ENCODE results near the gene AFF4.
"Not testable (repeated sequence)": the region's sequence is repeated elsewhere in the genome, so short reads cannot be mapped to it uniquely, and the experiment has no call there.

The AFF4 gene

DNA sequence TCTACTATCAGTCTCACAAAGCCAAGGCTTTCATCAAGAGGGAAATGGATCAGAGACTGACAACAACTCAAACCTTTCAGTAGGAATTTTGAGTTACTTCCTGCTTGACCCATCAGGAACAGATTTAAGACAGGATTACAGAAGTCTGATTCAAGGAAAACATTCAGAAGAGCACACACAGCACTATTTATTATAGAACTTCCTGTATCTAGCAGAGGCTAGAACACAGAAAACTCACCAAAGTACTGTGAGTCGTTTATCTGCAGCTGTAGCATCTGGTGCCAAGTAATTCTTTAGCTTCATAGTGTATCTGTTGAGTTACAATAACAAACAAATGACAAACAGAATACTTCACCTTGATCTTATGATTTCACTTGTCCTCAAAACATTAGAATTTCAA, 76.2 kb downstream of the AFF4 start:
- no peak for DNase-seq

DNA sequence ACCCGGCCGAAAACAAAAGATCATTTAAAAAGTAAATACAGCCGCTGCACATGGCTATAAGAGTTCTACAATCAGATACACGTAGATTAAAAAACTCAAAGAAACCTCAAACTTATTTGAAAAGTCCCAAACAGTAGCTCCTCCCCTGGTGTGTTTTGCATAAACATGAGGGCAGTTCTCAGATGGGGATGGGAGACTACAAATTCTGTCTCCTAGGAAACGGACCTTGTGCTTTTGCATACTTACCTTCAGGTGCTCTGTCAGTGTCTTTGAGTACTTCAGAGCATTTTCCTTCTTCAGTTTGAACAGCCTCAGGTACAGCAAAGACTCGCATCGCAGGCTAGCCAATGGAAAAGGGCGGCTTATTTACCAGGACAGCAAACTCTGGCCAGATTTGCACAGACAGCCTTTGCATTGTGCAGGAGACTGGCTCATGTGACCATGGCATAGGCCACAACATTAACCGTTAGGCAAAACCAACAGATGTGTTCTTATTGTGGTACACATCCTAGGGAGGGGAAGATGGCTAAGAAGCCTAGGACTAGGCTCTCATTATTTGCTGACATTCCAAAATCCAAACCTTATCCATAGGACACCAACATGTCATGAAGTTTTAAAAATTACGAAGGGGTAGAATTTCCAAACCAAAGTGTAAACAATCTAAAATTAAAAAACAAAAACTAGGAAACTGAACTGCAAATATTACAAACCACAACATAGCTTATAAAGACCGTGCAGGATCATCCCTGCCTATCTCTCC, 77.2 kb downstream of the AFF4 start:
- no peak for DNase-seq

DNA sequence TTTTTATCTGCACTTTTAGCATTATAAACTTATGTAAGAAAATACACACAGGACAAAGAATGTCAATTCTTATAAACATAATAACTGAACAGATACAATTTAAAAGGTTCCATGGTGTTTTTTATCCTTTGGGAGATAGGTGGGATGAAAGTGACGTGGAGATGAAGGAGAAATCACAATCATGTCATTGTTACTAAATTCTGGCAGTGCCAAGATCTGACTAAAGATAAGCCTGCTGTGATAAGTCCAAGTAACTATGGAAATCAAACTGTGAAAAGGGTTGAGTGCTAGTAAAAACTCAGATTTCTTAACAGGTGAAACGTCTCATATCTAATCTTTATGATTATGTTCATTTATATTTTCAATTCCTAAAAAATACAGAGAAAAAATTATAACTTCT, 78.9 kb downstream of the AFF4 start:
- DNase-seq = no peak

DNA sequence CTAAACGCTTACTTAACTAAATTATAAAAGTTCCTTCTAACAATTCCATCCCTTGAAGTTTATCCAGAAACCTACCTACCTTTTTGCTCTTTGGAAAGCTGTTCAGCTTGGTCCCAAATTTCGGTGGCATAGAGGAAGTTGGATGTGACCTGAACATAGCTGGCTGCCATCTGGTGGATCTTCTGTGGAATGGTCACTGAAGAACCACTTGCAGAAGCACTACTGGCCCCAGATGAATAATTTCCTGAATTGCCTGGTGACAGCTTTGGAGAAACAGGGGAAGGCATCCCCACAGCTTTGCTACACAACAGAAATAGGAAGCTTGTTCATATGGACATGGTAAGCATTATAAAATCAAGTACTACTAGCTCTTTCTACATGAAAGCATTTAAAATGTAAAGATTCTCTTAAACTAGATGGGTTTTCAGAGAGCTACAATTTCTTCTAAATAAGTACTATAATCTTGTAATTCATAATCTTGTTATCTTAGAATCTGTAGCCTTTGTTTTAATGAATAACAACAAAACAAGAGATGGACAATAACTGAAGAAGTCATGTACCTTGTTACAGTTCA, 80.1 kb downstream of the AFF4 start:
- DNase-seq = no peak

DNA sequence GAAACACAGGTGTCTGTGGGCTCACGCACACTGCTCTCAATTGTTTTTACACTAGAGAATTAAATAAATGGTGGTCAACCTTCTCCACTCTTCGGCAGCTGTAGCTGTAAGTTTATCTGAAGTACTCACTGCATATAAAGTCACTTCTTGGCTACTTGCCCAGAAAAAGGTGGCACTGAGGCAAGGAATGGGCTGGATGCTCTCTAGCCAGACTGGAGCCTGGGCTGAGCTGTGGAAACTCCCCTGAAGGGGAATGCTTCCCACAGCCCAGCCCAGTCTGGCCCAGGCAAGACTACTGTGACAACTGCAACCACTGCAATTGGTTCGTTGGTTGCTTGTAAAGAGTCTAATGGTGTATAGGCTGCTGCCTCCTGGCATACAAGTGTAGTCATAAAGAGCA, 85.5 kb downstream of the AFF4 start:
- no peak for DNase-seq

DNA sequence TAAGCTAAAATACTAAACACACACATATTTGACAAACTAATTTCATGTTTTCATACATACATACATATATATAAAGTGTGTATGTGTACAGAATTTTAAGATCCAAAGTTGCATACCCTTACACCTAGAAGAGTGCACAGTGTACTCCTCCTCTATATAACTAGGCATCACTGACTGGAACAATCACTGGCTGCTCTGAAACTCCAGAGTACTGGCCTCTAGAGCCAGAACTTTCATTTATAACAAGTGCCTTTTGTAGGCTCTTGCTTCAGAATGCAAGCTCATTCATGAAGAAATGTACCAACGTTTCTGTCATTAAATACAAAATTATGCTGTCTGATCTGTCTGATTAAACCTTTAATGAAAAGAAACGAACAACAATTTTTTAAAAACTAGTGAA, 86.0 kb downstream of the AFF4 start:
- DNase-seq = no peak

DNA sequence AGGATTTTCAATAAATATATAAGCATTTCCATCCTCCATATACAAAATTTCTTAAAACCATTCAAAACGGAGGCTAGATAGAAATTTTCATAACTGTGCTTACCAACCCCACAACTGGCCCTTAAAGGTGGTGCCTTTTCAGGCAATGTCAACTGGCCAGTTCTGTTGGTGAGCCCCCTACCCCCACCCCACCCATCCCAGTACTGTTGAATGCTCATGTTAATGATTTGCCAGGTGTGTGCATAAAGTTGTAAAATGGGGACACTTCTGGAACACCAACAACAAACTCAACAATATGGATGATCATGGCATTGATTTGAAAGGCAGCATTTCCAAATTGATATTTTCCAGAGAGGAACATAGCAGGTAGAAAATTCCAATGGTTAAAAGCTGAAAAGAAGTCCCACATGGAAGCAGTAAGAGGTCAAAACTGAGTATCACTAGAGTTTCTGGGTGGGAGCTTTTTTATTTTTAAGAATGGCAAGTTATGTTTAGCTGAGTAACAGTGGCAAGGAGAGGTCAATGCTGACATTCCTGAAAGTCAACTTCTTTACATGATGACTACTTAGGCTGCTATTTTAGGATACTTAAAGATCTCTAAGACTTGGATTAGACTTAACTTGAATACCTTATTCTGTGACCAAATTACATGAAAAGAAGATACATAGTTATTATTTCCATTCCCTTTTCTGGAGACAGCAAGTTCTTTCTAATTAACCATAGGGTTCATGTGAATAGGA, 87.2 kb downstream of the AFF4 start:
- no peak for DNase-seq

DNA sequence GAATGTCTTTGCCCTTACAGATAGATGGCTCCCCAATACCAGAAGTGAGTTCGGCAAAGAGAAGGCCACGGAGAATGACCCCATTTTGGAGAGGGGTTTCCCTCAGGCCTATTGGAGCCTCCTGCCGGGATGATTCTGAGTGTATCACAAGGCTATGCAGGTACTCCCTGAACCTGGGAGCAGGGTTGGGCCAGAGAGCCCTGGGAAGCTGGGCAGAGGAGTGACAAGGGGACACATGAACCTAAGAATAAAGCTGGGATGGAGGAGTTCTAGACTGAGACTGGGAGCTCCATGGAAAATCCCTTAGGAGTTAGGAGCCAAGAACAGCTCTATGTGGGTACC, 89.5 kb downstream of the AFF4 start:
- DNase-seq = no peak

DNA sequence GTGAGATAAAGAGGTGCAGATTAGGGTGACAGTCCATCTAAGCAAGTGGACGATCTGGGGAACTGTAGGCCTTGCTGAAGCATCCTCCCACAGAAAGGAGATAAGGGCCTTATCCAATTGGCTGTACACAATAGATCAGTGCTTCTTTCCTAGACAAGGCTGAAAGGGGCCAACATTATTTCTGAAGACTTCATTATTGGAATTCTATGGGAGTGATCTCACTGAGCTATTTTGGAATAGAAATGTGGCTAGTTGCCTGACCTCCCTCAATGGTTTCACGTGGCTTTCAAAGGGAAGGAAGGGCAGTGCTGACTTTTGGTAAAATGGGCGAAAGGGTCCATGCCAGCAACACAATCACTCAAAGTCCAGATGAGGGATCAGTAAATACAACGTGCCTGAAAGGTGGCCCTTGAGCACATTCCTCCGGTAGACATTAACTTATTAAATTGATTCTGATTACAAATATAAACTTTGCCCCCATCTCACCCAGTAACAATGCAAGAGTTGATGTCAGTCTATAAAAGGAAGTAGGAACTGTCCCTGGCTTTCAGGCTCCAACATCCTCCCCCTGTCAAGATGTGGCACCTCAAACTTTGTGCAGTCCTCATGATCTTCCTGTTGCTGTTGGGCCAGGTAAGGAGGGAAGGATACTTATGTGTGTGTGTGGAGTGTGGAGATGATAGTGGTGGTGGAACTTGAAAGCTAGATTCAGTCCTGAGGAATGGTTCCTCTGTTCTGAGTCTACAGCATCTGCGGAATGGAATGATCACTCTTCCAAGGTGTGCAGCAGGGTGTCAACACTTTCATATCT, 90.1 kb downstream of the AFF4 start, which contains the start of gene LEAP2:
Gene LEAP2, plus strand, starts transcription at position 550 of the 811 bp plus-strand sequence. Its CDS starts 27 bp downstream, at position 577.
- no peak for DNase-seq

DNA sequence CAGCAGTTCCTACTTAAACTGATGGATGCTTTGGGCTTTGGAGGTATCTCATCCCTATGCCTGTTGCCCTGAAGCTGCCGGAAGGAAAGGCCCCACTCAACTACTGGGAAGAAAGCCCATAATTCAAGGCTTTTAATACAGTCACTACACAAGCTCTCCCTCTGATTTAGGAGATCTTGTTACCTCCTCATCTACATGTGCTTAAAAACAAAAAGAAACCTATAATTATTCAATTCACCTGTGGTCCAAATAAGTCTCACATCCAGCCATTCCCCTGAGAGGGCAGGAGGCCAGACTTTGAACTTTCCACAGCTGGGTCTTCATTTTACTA, 90.7 kb downstream of the AFF4 start:
- DNase-seq = no peak

DNA sequence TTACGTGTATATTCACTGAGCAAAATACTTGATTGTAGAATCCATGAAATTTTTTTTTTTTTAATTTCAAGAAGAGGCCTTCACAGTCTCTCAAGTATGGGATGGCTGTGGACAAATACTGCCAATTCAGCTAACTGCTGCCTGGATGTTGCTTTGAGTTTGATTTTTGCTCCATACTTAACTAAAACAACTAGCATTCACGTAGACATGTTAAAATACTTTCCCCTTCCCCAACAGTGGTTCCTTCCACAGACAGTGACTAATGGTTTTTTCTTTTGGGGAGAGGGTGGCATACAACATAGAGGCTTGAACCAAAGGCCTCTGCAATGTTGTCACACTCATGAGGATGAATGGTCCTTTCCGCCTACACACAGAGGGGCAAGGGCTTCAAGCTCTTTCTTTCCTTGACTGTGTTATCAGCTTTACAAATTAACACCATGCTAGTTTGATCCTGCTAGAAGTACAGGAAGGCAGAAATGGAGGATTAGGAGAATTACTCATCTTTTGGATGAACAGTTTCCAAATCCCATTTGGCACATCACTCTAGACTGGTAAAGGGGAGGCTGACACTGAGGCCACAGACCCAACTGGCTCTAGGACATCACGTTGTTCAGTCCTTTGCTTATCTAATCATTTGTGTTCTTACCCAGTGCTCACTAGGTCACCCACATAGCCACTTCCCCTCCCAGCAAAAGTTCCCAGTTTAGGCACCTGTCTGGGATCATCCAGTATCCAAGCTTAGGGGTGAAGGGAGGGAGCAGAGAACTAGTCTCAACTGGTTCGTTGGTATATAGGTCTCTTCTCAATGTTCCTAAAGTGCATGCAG, 91.8 kb downstream of the AFF4 start:
- DNase-seq = no peak

DNA sequence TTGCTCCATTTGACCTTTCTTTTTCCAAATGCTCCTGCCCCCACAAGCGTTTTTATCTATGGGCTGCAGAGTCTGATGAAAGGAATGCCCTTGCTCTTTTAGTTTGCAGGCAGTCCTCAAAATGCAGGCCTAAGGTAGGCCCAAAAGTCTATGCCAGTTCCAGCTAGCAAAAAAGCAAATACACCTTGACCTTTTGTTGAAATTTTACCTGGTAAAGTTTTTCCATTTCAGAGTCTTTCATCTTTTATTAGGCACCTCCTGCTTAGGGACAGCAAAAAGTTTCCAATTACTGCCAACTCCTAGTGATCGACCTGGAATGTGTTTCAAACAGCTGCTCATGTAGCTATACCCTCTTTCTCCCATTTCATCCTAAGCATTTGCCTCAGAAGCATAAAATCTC, 92.6 kb downstream of the AFF4 start:
- no peak for DNase-seq

DNA sequence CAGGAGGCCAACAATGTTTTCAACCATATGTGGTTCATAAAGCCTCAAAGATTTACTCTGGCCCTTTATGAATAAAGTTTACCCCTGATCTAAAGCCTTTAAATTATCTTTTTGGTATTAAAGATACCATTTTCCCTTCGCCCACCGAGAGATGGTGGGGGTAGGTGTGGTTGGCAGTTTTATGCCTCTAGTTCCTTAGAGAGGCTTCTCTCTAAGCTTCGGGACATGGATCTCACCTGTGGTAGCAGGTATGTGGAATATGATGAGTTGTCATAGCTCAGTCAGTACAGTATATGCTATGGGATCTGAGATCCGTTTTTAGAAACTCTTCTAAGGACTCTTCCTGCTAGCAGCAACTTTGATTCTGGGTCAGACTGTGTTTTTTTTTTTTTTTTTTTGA, 94.7 kb downstream of the AFF4 start:
- DNase-seq = no peak

DNA sequence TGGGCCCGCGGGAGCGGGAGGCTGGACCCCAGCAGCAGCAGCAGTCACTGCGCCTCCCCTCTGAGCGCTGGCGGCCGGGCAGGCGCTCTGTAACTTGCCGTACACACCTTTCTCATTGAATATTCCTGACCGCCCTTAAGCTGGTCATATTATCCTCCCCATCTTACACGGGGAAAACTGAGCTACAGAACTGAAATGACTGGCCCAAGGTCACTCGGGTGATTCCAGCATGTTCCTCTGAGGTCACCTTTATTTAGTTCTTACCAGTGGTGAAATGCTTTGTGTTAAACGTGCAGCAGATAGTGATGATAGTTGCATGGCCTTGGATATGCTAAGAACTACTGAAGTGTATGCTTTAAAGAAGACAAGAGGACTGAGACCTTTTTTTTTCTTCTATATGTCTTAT, 96.4 kb downstream of the AFF4 start:
- no peak for DNase-seq

DNA sequence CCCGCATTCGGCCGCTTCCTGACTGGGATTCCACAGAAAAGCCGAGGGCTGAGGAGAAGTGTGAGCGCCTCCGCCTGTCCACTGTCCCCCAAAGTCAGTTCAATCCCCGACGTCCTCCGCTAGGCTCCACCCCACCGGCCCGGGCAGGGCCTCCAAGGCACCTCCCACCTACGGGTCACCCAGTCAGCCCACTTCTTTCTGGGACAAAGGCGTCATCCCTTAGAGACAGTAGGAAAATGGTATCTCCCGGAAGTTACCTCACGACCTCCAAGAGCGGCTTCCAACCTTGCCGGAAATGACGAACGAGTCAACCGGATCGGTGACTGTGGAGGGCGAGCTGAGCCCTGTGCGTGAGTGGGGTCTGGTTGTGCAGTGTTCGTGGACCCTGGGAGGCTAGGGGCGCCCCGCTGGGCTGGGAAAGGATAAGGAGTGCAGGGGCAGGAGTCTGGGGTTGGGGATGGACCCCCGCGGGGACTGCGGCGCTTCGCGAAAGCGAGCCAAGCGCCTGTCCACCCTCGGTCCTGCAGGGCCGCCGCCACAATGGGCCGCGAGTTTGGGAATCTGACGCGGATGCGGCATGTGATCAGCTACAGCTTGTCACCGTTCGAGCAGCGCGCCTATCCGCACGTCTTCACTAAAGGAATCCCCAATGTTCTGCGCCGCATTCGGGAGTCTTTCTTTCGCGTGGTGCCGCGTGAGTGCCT, 96.9 kb downstream of the AFF4 start, which contains the start of the genes GDF9 and UQCRQ:
Gene GDF9, minus strand, starts transcription at position 128 of the 704 bp plus-strand sequence. CDS start 1,936 bp downstream, outside the sequence.
Gene UQCRQ, plus strand, starts transcription at position 301 of the 704 bp plus-strand sequence. Its CDS starts 240 bp downstream, at position 541.
- peak; percentile 93 for DNase-seq

DNA sequence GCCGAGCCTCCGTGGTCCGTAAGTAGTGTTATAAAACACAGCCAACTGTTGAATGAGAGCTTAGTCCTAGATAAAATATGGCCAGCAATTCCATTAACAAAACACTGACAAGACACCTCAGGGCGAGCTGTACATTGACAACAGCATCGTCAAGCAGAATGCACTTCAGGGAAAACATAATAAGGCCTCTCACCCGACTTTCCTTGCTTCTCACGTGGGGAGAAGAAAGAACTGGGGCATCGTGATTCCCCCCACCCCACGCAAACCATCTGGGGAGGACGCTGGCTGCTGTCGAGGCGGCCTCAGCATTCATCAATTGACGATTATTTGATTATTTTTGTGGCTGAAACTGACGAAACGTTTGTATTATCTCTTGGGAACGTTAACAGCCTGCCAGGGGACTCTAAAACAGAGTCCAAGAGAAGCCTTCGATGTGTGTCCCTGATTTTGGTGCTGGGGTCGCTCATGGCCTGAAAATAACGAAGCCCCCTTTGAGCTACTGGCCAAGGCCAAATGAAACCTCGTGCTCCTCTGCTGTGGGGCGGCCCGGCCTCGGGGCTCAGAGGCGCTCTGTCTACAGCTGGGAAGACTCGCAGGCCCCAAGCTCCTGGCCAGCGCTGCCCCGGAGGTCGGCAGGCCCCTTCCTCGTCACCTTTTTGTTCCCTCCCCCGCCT, 97.6 kb downstream of the AFF4 start:
- DNase-seq = no peak

DNA sequence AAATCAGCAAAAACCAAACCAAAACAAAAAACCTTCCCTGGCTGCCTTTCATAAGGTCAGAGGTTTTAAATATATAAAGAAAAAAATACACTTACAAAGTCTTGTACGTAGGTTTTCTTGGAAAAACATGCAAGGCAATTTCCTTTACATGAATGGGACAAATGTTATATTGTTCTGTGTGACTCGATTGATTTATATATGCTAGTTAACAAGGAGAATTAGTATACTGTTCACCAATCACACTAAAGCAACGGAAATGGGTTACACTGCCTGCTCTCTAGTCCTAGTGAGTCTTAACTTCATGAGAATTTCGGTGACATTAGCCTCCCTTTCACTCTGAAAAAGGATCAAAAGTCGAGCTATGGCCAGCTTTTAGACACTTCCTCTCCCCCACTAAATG, 102.7 kb downstream of the AFF4 start:
- no peak for DNase-seq

DNA sequence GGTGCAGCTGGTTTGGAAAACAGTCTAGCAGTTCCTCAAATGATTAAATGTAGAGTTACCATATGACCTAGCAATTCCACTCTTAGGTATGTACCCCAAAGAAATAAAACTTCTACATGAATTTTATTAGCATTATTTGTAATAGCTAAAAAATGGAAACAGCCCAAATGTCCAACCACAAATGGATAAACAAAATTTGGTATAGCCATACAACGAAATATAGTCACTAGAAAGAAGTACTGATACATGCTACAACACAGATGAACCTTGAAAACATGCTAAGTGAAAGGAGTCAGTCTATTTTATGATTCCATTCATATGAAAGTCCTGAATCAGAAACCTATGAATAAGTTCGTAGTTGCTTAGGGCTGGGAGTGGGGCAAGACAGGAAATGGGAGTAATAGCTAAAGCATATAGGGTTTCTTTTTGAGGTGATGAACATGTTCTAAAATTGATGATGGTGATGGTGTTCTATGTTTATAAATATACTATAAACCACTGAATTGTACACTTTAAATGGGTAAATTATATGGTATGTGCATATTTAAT, 103.5 kb downstream of the AFF4 start:
- no peak for DNase-seq

DNA sequence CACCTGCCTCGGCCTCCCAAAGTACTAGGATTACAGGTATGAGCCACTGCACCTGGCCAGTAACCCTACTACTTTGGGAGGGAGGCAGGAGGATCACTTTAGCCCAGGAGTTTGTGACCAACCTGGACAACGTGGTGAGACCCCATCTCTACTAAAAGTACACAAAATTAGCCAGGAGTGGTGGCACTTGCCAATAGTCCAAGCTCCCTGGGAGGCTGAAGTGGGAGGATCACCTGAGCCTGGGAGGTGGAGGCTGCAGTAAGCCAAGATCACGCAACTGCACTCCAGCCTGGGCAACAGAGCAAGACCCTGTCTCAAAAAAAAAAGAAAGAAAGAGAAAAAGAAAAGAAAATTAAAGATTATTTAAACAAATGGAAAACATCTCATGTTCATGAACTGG, 107.4 kb downstream of the AFF4 start:
- DNase-seq = no peak

DNA sequence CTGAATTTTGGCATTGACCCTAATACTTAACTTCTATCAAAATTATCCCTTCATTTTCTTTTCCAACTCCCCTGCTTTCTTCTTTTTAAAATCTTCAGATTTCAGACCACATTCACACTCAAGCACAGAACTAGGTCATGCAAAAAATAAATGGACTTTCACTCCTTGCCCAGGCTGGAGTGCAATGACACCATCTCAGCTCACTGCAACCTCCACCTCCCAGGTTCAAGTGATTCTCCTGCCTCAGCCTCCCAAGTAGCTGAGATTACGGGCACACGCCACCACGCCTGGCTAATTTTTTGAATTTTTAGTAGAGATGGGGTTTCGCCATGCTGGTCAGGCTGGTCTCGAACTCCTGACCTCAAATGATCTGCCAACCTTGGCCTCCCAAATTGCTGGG, 108.4 kb downstream of the AFF4 start:
- DNase-seq = not testable (repeated sequence)

DNA sequence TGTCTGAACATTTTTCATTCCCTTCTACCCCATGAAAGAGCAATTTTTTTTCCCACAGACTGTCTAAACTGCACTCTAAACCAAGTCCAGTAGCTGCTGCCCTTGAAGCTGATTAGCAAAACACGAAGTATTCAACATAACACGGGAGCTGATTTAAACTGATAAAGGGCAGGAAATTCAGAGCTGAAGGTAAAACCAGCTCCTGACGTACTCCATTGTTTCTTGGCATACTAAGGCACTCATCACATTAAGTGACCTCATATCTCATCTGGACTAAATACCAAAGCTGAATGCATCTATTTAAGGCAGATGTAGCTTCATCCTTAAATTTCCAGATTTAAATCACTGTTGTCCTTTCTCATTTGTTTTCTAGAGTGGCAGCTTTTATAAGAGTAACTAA, 109.1 kb downstream of the AFF4 start:
- DNase-seq = no peak

Measured in activated CD8-positive, alpha-beta memory T cell treated with anti-CD3 and anti-CD28 coated beads for 24 hours (primary cell).